Stomach (tissue), 9 donors: ENCODE data around the gene ATXN1. TPM values are rescaled to one million over a fixed set of nuclear protein-coding genes. Genes with fewer than 3 reads are reported as not detected.

ENCODE experiments used
- DNase-seq, 2 donors: peaks; one replicate each; pipeline versions ENCODE4 v3.0.0 to v3.0.0-alpha.2; 2013 to 2019
- H3K27ac ChIP-seq, 5 donors: fragments of 200-600 bp in 4 of 5; sonication (generic) in 4 of 5; one replicate each; pipeline ENCODE4 v1.5.1; 2013 to 2019; ENCODE audit warnings: mild to moderate bottlenecking in 1 of 5, moderate library complexity in 1 of 5
- H3K27me3 ChIP-seq, 3 donors: fragments of 200-600 bp; sonication (generic); one replicate each; pipeline ENCODE4 v1.5.1; 2017 to 2019; ENCODE audit warnings: mixed run types in 1 of 3
- H3K36me3 ChIP-seq, 4 donors: fragments of 200-600 bp; sonication (generic); 1 replicate in 3 of 4; 2 replicates in 1 of 4; pipeline ENCODE4 v1.5.1; 2016 to 2019
- H3K4me1 ChIP-seq, 4 donors: fragments of 200-600 bp; sonication (generic); one replicate each; pipeline ENCODE4 v1.5.1; 2016 to 2019
- H3K4me3 ChIP-seq, 4 donors: fragments of 200-600 bp; sonication (generic) in 3 of 4; one replicate each; pipeline ENCODE4 v1.5.1; 2016 to 2019; ENCODE audit warnings: mild to moderate bottlenecking in 1 of 4
- H3K9me3 ChIP-seq, 4 donors: fragments of 200-600 bp; sonication (generic); one replicate each; pipeline ENCODE4 v1.5.1; 2016 to 2019
- EP300 ChIP-seq: sonication (generic); formaldehyde crosslinking; IDR thresholded peaks from one replicate; pipeline ENCODE4 v1.6.1; 2017; ENCODE audit warnings: antibody characterized with exemption
- POLR2A ChIP-seq, 4 donors: fragments of 450-650 bp; IDR thresholded peaks; one replicate each; pipeline ENCODE4 v1.6.1; 2016; ENCODE audit warnings: antibody characterized with exemption in 4 of 4, control low read depth in 2 of 4, mild to moderate bottlenecking in 1 of 4, moderate library complexity in 1 of 4
- POLR2AphosphoS5 ChIP-seq, 3 donors: sonication (generic); formaldehyde crosslinking; IDR thresholded peaks; one replicate each; pipeline ENCODE4 v1.6.1; 2016; ENCODE audit warnings: antibody characterized with exemption in 3 of 3
- WGBS, 5 donors: extraction: QIAGEN DNeasy Blood & Tissue Kit in 3 of 5; methylation state at CpG; one replicate each; pipeline versions ENCODE4 v1.1.5 to v1.1.7; 2013 to 2018; 5-methylcytosine and 5-hydroxymethylcytosine counted together
- intact Hi-C: fragments of 100-400 bp; cut with DNase I; formaldehyde crosslinking; loops from one replicate; pipeline ENCODE4 v1.15.1; 2023; ENCODE audit warnings: low total_unique reads
- polyA plus RNA-seq, 3 donors: library from polyadenylated mRNA; stranded (reverse); fragments of 200-250 nt; gene quantifications; one replicate each; pipeline ENCODE4 v1.2.3, GENCODE V29; 2013
- total RNA-seq, 5 donors: library from RNA; depleted of rRNA; stranded (reverse); fragments of >200 nt; gene quantifications; one replicate each; pipeline versions ENCODE4 v1.1.0 to v1.2.3, GENCODE V29; 2014 to 2016
- TF ChIP-seq, protein P1 (sequence below), 7 experiments: fragments of 450-650 bp in 4 of 7; fragments of 200-600 bp in 3 of 7; sonication (generic) in 3 of 7; IDR thresholded peaks; one replicate each; pipeline ENCODE4 v1.5.1; 2016 to 2019; ENCODE audit warnings: antibody characterized with exemption in 7 of 7, control low read depth in 2 of 7, mild to moderate bottlenecking in 1 of 7
- donor health status: healthy with polysubstance abuse.
- donor health status: Bipolar disorder and iron deficiency.
- donor health status: healthy.

The ATXN1 gene
- total and polyA plus RNA-seq, 8 donors = 5.2 to 106 (median 39.0) TPM

- DNase-seq = no peak
- Histone ChIP-seq H3K27me3 (no peaks in the 10 kb centered on the region), H3K9me3 (no peaks in the 10 kb centered on the region), H3K27ac (no peak overlapping the region), H3K4me1 (peaks cover 0 to 27% (median 11%) of the 10 kb centered on the region in 4 donors), H3K36me3 (peaks cover 0 to 16% (median 14%) of the 10 kb centered on the region in 4 donors), H3K4me3 (no peak overlapping the region)
- intact Hi-C loops = no loop called here
- no peak for TF ChIP-seq EP300
- TF ChIP-seq POLR2A (IDR thresholded peaks at IDR 0.05) = no peak
- TF ChIP-seq POLR2AphosphoS5 (IDR thresholded peaks at IDR 0.05) = no peak
- TF ChIP-seq, protein P1, sequence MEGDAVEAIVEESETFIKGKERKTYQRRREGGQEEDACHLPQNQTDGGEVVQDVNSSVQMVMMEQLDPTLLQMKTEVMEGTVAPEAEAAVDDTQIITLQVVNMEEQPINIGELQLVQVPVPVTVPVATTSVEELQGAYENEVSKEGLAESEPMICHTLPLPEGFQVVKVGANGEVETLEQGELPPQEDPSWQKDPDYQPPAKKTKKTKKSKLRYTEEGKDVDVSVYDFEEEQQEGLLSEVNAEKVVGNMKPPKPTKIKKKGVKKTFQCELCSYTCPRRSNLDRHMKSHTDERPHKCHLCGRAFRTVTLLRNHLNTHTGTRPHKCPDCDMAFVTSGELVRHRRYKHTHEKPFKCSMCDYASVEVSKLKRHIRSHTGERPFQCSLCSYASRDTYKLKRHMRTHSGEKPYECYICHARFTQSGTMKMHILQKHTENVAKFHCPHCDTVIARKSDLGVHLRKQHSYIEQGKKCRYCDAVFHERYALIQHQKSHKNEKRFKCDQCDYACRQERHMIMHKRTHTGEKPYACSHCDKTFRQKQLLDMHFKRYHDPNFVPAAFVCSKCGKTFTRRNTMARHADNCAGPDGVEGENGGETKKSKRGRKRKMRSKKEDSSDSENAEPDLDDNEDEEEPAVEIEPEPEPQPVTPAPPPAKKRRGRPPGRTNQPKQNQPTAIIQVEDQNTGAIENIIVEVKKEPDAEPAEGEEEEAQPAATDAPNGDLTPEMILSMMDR (IDR thresholded peaks at IDR 0.05) = no peak
- 74 to 87% (median 80%) methylated on average over 5 of the region's 5 CpGs for WGBS, 5 donors
Measured at GRCh38 chr6:16634855-16635254, 126.4 kb downstream of the ATXN1 start.

- intact Hi-C loops = no loop called here
- Histone ChIP-seq H3K9me3 (no peaks in the 10 kb centered on the region), H3K4me1 (peaks cover 0 to 27% (median 11%) of the 10 kb centered on the region in 4 donors), H3K27me3 (no peaks in the 10 kb centered on the region), H3K4me3 (no peak overlapping the region), H3K27ac (no peak overlapping the region), H3K36me3 (peaks cover 0 to 11% (median 9%) of the 10 kb centered on the region in 4 donors)
- 74 to 97% (median 83%) methylated on average over 1 of the region's 1 CpG for WGBS, 5 donors
- DNase-seq = no peak
- TF ChIP-seq POLR2AphosphoS5 (IDR thresholded peaks at IDR 0.05) = no peak
- no peak for TF ChIP-seq POLR2A (IDR thresholded peaks at IDR 0.05)
- no peak for TF ChIP-seq EP300
- TF ChIP-seq, protein P1 (IDR thresholded peaks at IDR 0.05) = no peak
Measured at GRCh38 chr6:16633961-16634360, 127.3 kb downstream of the ATXN1 start.

DNA sequence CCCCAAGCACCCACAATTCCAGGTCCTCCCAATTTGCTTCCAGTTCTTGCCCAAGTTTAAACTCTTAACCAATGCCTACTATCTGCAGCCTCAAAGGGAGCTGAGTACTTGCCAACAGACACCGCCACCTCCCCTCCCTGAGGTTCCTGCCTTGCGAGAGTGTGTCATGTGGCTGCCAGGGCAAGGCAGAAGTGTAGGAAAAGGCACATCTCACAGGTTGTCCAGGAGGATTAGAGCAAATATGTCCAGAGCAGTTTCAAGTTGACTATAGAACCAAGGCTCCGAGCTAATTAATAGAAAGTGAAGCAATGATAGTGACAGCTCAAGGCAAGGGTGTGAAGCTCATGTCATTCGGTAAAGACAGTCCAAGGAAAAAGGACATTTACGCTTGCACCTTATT, 127.8 kb downstream of the ATXN1 start:
- intact Hi-C loops = no loop called here
- H3K9me3 ChIP-seq = no peaks in the 10 kb centered on the region
- 87 to 91% (median 89%) methylated on average over 5 of the region's 5 CpGs for WGBS, 5 donors
- no peak overlapping the region for H3K27ac ChIP-seq
- no peaks in the 10 kb centered on the region for H3K27me3 ChIP-seq
- TF ChIP-seq POLR2AphosphoS5 (IDR thresholded peaks at IDR 0.05) (no peak), EP300 (no peak), POLR2A (IDR thresholded peaks at IDR 0.05) (no peak)
- TF ChIP-seq, protein P1 (IDR thresholded peaks at IDR 0.05) = no peak
- DNase-seq = no peak
- peaks cover 0 to 27% (median 11%) of the 10 kb centered on the region in 4 donors for H3K4me1 ChIP-seq
- H3K36me3 ChIP-seq = peaks cover 0 to 9% (median 6%) of the 10 kb centered on the region in 4 donors
- H3K4me3 ChIP-seq = no peak overlapping the region

- H3K4me1 ChIP-seq = peaks cover 0 to 30% (median 11%) of the 10 kb centered on the region in 4 donors
- intact Hi-C loops = no loop called here
- H3K27ac ChIP-seq = no peak overlapping the region
- no peak for DNase-seq
- H3K36me3 ChIP-seq = peaks cover 0 to 6% (median 5%) of the 10 kb centered on the region in 4 donors
- no peak overlapping the region for H3K4me3 ChIP-seq
- no peaks in the 10 kb centered on the region for H3K9me3 ChIP-seq
- TF ChIP-seq, protein P1 (IDR thresholded peaks at IDR 0.05) = no peak
- TF ChIP-seq POLR2A (IDR thresholded peaks at IDR 0.05) (no peak), EP300 (no peak), POLR2AphosphoS5 (IDR thresholded peaks at IDR 0.05) (no peak)
- no peaks in the 10 kb centered on the region for H3K27me3 ChIP-seq
- WGBS, 5 donors = 86 to 95% (median 88%) methylated on average over 4 of the region's 4 CpGs
Measured at GRCh38 chr6:16632101-16632500, 129.2 kb downstream of the ATXN1 start.
